C4-2B (cell line): ENCODE measurements around the gene ORC3.

Experiments
- CTCF ChIP-seq: fragments of 450-650 bp; conservative IDR thresholded peaks from 2 replicates; pipeline ENCODE4 v1.5.1; 2017; ENCODE audit warnings: mild to moderate bottlenecking
- ZFX ChIP-seq: fragments of 450-650 bp; IDR thresholded peaks from 2 replicates; pipeline ENCODE4 v1.6.1; 2017

- no peak for TF ChIP-seq CTCF
- TF ChIP-seq ZFX = no peak
Measured at GRCh38 chr6:87551799-87552198, 38.1 kb upstream of the ORC3 start.
